Activated T-helper 2 cell treated with anti-CD3 and anti-CD28 coated beads, Interferon-gamma antibody, Interleukin-2, Interleukin-4, amounts not matched to agents 10 μg/mL and 5 μg/mL and 100 μg/mL, durations not matched to agents 14 hours and 24 hours and 36 hours (primary cell): ENCODE data around the gene BPGM. TPM values are rescaled to one million over a fixed set of nuclear protein-coding genes. Genes with fewer than 3 reads are reported as not detected.

Experiments
- DNase-seq: peaks from one replicate; pipeline ENCODE4 v3.0.0; 2021; ENCODE audit warnings: low spot score
- H3K27ac Mint-ChIP-seq: one replicate; pipeline ENCODE4 v1.8.0; 2021; ENCODE audit warnings: mixed read lengths
- H3K27me3 Mint-ChIP-seq: one replicate; pipeline ENCODE4 v1.8.0; 2021; ENCODE audit warnings: low read depth, mixed read lengths
- H3K36me3 Mint-ChIP-seq: one replicate; pipeline ENCODE4 v1.8.0; 2021; ENCODE audit warnings: low read depth, mixed read lengths
- H3K4me1 Mint-ChIP-seq: one replicate; pipeline ENCODE4 v1.8.0; 2021; ENCODE audit warnings: low read depth, mixed read lengths
- H3K4me3 Mint-ChIP-seq: one replicate; pipeline ENCODE4 v1.8.0; 2021; ENCODE audit warnings: low read depth, mild to moderate bottlenecking, moderate library complexity, mixed read lengths
- H3K9me3 Mint-ChIP-seq: one replicate; pipeline ENCODE4 v1.8.0; 2021; ENCODE audit warnings: mixed read lengths
- intact Hi-C: fragments of 100-400 bp; cut with micrococcal nuclease; formaldehyde crosslinking; loops from one replicate; pipeline ENCODE4 v1.15.1; 2023
- total RNA-seq: library from RNA; stranded (reverse); gene quantifications from 2 replicates; pipeline ENCODE4 v1.2.3, GENCODE V29; 2022

Gene BPGM
- total RNA-seq, 1 donor from 2014 or later, result 28.0 TPM

DNA sequence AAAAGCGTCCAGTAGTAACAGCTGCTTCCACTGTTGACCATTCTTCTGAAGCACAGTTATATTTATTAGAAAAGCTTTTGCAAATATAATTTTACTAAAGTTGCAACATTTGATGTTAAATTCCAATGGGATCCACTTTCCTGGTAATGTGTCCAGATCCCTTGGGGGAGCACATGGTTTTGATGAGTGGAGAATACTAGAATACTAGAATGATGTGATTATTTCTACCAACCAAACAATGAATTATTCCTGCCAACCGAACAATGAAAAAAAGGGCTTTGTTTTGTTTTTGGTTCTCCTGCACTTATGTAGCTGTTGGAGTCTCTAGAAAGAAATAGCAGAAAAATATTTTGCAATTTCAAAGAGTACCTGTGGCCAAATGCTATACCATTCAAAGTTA, 59.1 kb downstream of the BPGM start:
- Mint-ChIP-seq H3K9me3 (no peaks in the 10 kb centered on the region), H3K36me3 (no peaks in the 10 kb centered on the region), H3K4me3 (no peak overlapping the region), H3K27ac (no peak overlapping the region), H3K27me3 (no peaks in the 10 kb centered on the region), H3K4me1 (peaks cover 4% of the 10 kb centered on the region)
- intact Hi-C loops, result no loop called here
- no peak for DNase-seq

DNA sequence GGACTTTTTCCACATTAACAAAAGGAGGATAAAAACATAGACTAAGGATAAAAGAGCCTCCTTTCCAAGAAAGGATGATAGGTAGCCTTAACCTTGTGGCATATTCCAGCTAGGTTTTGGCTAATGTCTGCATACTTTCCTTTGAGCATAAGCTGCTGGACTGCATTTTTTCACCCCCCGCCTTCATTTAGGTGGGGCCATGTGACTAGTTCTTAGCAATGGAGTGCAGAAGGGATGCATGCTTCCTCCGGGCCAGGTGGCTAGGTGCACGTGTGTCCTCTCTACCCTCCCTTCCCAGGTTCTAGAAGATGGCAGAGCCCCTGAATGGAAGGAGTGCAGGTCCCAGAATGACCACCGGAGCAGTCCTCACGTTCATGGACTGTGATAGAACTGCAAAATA, 59.8 kb downstream of the BPGM start:
- no peaks in the 10 kb centered on the region for H3K9me3 Mint-ChIP-seq
- intact Hi-C loops, result no loop called here
- H3K27me3 Mint-ChIP-seq, result no peaks in the 10 kb centered on the region
- peaks cover 10% of the 10 kb centered on the region for H3K4me1 Mint-ChIP-seq
- DNase-seq, result no peak
- no peak overlapping the region for H3K27ac Mint-ChIP-seq
- no peak overlapping the region for H3K4me3 Mint-ChIP-seq
- no peaks in the 10 kb centered on the region for H3K36me3 Mint-ChIP-seq

- H3K9me3 Mint-ChIP-seq, result no peaks in the 10 kb centered on the region
- DNase-seq, result no peak
- H3K4me1 Mint-ChIP-seq, result peaks cover 21% of the 10 kb centered on the region
- intact Hi-C loops, result no loop called here
- peaks cover 3% of the 10 kb centered on the region for H3K36me3 Mint-ChIP-seq
- no peak overlapping the region for H3K4me3 Mint-ChIP-seq
- H3K27ac Mint-ChIP-seq, result no peak overlapping the region
- H3K27me3 Mint-ChIP-seq, result no peaks in the 10 kb centered on the region
Measured at GRCh38 chr7:134707663-134708378, 61.2 kb downstream of the BPGM start.

DNA sequence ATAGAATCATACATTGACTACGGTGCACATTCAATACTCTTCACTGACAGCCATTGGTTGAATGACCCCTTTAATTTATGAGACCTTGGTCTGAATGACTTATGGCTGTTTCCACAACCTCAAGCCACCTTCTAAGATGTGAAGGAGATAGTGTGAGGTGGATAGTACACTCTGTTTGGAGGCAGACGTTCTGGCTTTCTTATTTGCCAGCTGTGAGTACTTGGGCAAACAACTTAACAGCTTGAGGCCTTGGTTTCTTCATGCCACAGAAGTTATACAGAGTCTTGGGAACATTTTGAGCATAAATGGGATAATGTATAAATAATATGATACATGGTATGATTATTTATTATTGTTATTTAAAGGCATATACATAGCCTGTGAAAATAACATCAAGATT, 62.0 kb downstream of the BPGM start:
- Mint-ChIP-seq H3K36me3 (peaks cover 3% of the 10 kb centered on the region), H3K4me3 (no peak overlapping the region), H3K27ac (no peak overlapping the region), H3K4me1 (peaks cover 25% of the 10 kb centered on the region), H3K27me3 (no peaks in the 10 kb centered on the region), H3K9me3 (no peaks in the 10 kb centered on the region)
- DNase-seq, result no peak
- intact Hi-C loops, result no loop called here

DNA sequence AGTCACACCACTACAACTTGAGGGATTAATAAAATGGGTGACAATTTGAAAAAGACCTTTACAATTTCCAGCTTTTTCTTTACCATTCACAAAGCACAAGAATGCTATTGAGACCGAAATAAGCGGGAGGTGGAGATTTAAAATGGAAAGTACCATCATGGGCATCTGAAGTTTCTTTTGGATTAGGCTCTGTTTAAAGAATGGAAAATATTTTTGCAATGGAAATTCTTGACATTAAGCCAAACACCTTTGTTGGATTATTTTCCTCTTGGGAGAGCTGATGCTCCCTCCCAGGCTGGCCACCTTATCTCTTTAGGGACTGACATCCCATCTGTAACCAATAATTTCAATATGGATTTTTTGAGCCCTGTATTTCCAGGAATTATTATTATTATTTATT, 62.5 kb downstream of the BPGM start:
- no peaks in the 10 kb centered on the region for H3K9me3 Mint-ChIP-seq
- H3K4me1 Mint-ChIP-seq, result peaks cover 30% of the 10 kb centered on the region
- intact Hi-C loops, result no loop called here
- no peak overlapping the region for H3K4me3 Mint-ChIP-seq
- no peak for DNase-seq
- H3K27me3 Mint-ChIP-seq, result no peaks in the 10 kb centered on the region
- H3K27ac Mint-ChIP-seq, result no peak overlapping the region
- peaks cover 3% of the 10 kb centered on the region for H3K36me3 Mint-ChIP-seq

- Mint-ChIP-seq H3K9me3 (no peaks in the 10 kb centered on the region), H3K36me3 (peaks cover 6% of the 10 kb centered on the region), H3K27ac (peak overlapping the region; percentile 87), H3K4me1 (peaks cover 33% of the 10 kb centered on the region), H3K4me3 (peak overlapping the region; percentile 77), H3K27me3 (no peaks in the 10 kb centered on the region)
- intact Hi-C loops, result loop anchor here (2.0 kb wide), 2 partner anchors 40 to 64 kb away; partner anchors contain the start of gene BPGM
- no peak for DNase-seq
Measured at GRCh38 chr7:134710511-134710853, 63.8 kb downstream of the BPGM start.

DNA sequence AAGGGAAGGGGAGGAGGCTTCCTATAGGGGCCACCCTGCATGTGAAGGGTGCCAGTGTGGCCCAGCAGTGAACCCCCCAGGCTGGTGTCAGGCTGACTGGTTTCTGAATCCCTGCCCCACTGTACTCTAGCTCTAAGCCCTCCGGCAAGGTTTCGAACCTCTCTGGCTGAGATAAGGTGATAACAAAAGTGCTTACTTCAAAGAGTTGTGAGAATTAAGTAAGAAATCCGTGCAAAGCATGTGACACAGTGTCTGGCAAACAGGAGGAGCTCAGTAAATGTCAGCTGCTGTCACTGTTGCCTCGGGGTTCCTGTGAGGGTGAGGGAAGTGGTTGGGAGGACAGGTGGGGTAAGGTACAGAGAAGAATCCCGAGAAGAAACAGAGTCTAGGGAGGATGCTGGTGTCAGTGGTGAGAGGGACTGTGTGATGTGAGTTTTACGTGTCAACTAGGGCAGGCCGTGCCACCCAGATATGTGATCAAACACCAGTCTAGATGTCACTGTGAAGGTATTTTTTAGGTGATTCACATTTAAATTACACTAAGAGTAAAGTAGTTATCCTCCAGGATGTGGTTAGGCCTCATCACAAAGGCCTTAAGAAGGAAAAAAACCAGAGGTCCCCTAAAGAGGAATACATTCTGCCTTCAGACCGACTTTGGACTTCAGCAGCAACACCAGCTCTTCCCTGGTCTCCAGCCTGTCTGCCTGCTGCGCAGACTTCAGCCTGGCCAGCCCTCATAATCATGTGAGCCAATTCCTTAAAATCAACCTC, 64.4 kb downstream of the BPGM start:
- H3K9me3 Mint-ChIP-seq, result no peaks in the 10 kb centered on the region
- peak overlapping the region; percentile 77 for H3K4me3 Mint-ChIP-seq
- H3K36me3 Mint-ChIP-seq, result peaks cover 7% of the 10 kb centered on the region
- H3K27ac Mint-ChIP-seq, result peak overlapping the region; percentile 87
- intact Hi-C loops, result loop anchor here (1.0 to 2.0 kb wide), 3 partner anchors 27 to 64 kb away; partner anchors contain the start of gene BPGM
- peaks cover 33% of the 10 kb centered on the region for H3K4me1 Mint-ChIP-seq
- peak; percentile 49 for DNase-seq
- no peaks in the 10 kb centered on the region for H3K27me3 Mint-ChIP-seq

DNA sequence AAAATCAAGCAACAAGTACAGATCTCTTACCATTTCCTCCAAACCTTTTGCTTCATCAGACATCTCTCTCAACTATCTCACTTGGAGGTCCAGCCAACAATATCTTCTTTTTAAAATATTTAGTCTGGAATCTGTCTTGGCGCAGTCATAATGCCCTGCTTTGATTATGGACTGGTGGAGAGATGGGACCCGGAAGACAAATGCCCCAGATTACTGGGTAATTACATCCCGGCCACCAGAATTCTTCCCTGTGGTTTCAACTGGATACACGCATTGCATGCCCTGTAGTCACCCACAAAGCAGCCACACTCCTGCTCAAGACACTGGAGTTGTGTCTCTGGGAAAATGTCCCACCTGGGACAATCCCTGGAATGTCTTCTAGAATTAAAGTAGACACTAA, 65.5 kb downstream of the BPGM start:
- DNase-seq, result no peak
- Mint-ChIP-seq H3K36me3 (peaks cover 7% of the 10 kb centered on the region), H3K4me3 (peak overlapping the region; percentile 40), H3K9me3 (no peaks in the 10 kb centered on the region), H3K27me3 (no peaks in the 10 kb centered on the region), H3K4me1 (peaks cover 33% of the 10 kb centered on the region), H3K27ac (peak overlapping the region; percentile 20)
- intact Hi-C loops, result no loop called here

DNA sequence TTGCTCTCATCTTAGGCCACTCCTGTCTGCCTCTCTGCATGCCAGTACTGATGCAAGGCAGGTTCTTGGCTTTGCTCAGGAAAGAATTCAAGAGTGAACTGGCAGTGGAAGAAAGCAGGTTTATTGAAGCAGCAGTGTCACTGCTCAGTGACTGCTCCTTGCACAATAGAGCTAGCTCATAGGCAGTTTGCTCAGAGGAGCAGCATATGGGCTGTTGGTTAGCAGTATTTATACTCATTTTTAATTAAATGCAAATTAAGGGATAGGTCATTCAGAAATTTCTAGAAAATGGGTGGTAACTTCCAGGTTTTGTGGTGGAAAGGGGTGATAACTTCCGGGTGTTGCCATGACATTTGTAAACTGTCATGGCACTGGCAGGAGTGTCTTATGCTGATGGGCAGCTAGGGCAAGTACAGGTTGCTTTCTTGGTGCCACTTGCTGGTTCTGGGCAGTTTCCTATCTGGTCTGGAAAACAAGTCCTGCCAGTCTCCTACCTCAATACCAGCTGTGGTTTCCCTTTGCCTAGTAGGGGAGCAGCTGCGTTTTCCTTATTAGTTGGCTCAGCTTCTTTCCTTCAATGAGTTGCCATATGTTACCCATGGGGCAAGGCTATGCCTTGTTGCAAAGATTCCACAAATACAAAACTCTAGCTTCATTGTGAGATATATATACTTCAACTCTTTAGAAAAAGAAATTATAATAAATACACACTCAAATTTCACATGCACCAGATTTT, 68.0 kb downstream of the BPGM start:
- peaks cover 37% of the 10 kb centered on the region for H3K4me1 Mint-ChIP-seq
- intact Hi-C loops, result no loop called here
- no peak for DNase-seq
- H3K27me3 Mint-ChIP-seq, result no peaks in the 10 kb centered on the region
- peaks cover 7% of the 10 kb centered on the region for H3K36me3 Mint-ChIP-seq
- H3K9me3 Mint-ChIP-seq, result no peaks in the 10 kb centered on the region
- H3K4me3 Mint-ChIP-seq, result no peak overlapping the region
- H3K27ac Mint-ChIP-seq, result no peak overlapping the region

DNA sequence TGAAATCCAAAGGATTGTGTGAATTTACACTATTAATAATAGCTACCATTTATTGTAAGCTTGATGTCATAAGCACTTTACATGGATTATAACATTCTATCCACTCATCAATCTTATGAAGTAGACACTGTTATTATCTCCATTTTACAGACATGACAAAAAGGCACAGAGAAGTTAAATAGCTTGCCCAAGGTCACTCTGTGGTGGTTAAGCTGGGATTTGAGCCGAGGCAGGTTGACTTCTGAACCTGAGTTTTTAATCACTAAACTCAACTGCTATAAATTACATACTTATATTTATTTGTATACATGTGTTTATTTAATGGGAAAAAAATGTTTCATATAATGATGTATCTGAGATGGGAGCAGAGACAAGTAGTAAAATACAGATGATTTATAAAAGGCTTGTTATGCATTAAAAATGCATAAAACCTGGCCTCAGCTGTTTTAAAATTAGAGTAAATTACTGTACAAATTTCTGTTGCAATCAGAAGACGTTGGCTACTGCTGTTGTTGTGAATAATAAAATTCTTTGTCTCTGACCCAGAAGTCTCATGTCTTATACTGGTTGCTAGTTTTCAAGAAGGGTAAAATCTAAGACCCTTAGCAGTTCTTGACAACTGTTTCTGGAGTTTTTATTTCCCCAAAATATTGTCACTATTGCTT, 71.7 kb downstream of the BPGM start:
- no peak overlapping the region for H3K27ac Mint-ChIP-seq
- intact Hi-C loops, result no loop called here
- H3K9me3 Mint-ChIP-seq, result no peaks in the 10 kb centered on the region
- no peak overlapping the region for H3K4me3 Mint-ChIP-seq
- H3K27me3 Mint-ChIP-seq, result no peaks in the 10 kb centered on the region
- no peak for DNase-seq
- peaks cover 4% of the 10 kb centered on the region for H3K36me3 Mint-ChIP-seq
- H3K4me1 Mint-ChIP-seq, result peaks cover 20% of the 10 kb centered on the region

DNA sequence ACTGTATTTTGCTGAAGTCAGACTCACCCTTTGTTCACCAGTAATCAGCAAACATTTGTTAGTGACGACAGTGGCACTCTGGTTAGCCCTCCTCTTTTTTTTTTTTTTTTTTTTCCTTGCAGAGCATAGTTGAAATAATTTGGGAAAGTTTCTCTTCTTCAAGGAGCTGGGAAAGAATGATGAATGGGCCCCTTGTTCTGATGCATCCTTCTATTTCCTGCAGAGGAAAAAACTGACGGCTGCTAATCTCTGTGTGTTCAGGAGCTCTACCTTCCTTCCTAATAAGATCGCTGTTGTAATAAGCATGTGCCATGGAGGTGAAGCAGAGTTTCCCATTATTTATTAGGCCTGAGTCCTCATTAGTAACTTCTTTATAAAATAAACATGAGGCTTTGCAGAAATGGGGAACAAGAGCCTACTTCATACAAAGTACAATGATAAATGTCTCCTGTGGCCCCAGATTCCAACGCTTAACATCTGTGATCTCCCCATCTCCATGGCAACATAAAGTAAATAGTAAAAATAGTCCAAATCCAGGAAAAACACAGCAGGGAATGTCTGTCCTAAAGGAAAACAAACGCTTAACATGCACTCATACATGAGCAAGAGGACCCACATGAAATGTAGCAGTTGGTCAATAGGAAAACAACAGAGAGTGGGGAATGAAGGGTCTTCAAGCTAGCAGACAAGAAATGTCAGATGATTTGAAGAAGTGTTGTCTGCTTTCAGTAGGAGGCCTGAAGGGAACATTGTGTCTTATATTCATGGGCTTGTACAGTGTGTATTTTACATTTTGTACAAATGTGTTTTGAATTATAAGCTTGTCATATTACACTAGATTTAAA, 73.7 kb downstream of the BPGM start:
- Mint-ChIP-seq H3K4me3 (no peak overlapping the region), H3K36me3 (peaks cover 3% of the 10 kb centered on the region), H3K4me1 (peaks cover 17% of the 10 kb centered on the region), H3K9me3 (no peaks in the 10 kb centered on the region), H3K27me3 (no peaks in the 10 kb centered on the region), H3K27ac (no peak overlapping the region)
- DNase-seq, result no peak
- intact Hi-C loops, result no loop called here

- intact Hi-C loops, result no loop called here
- H3K27ac Mint-ChIP-seq, result no peak overlapping the region
- H3K4me1 Mint-ChIP-seq, result peaks cover 17% of the 10 kb centered on the region
- H3K36me3 Mint-ChIP-seq, result peaks cover 8% of the 10 kb centered on the region
- no peak overlapping the region for H3K4me3 Mint-ChIP-seq
- no peaks in the 10 kb centered on the region for H3K9me3 Mint-ChIP-seq
- no peaks in the 10 kb centered on the region for H3K27me3 Mint-ChIP-seq
- DNase-seq, result no peak
Measured at GRCh38 chr7:134721171-134721570, 74.5 kb downstream of the BPGM start.
